Activated T-cell treated with anti-CD3 and anti-CD28 coated beads, Interleukin-2, amount 50 U/mL, for 24 hours (primary cell): Measurements from ENCODE around the gene JAKMIP2.
"Not testable (repeated sequence)": the region's sequence is repeated elsewhere in the genome, so short reads cannot be mapped to it uniquely, and the experiment has no call there.

Experiments used
- DNase-seq: peaks from one replicate; pipeline ENCODE4 v3.0.0-alpha.2; 2020
- H3K27ac Mint-ChIP-seq: 2 replicates; pipeline ENCODE4 v1.8.0; 2020; ENCODE audit warnings: mild to moderate bottlenecking, mixed read lengths
- H3K27me3 Mint-ChIP-seq: 2 replicates; pipeline ENCODE4 v1.8.0; 2020; ENCODE audit warnings: mixed read lengths
- H3K36me3 Mint-ChIP-seq: 2 replicates; pipeline ENCODE4 v1.8.0; 2020; ENCODE audit warnings: low read depth, mixed read lengths
- H3K4me1 Mint-ChIP-seq: 2 replicates; pipeline ENCODE4 v1.8.0; 2020; ENCODE audit warnings: low read depth, mixed read lengths
- H3K4me3 Mint-ChIP-seq: 2 replicates; pipeline ENCODE4 v1.8.0; 2020; ENCODE audit warnings: mild to moderate bottlenecking, moderate library complexity, mixed read lengths
- H3K9me3 Mint-ChIP-seq: 2 replicates; pipeline ENCODE4 v1.8.0; 2020; ENCODE audit warnings: mixed read lengths

JAKMIP2 gene

DNA sequence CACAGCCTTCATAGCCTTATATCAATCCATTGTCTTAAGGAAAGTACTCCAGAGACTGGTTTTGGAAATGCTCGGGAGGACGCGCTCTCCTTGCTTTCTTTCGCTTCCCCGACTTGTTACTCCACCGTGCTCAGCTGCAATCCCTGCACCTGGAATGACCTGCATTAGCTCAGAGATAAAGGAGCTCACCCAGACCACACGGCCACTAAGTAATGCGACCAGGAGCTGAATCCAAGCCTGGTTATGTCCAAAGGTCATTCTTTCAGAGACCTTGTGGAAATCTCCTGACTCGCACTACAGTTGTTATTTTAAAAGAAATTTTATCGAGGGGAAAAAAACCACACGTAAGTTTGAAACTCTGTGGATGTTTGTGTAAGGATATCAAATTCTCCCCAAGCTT lies 137.3 kb downstream of the JAKMIP2 start:
- H3K27ac Mint-ChIP-seq: no peak overlapping the region
- no peaks in the 10 kb centered on the region for H3K27me3 Mint-ChIP-seq
- no peaks in the 10 kb centered on the region for H3K9me3 Mint-ChIP-seq
- no peak for DNase-seq
- peaks cover 15% of the 10 kb centered on the region for H3K36me3 Mint-ChIP-seq
- no peak overlapping the region for H3K4me3 Mint-ChIP-seq
- H3K4me1 Mint-ChIP-seq: no peaks in the 10 kb centered on the region

DNA sequence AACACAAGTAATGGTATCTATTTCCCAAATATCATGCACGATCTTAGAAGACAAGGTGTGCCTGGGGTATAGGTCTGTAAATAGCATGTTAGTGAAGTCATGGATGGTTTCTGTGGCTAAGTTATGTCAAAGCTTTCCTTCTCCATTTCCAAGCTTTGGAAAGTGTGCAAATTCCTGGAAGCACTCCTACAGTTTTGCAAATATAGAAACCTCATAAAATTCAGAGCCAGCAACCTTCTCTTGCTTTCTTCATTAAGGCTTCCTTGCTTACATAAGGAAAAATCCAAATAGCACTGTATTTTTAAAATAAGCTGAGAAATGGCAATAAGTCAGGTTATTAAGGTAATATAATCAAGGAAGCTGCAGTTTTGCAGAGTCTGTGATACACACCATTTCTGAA lies 138.1 kb downstream of the JAKMIP2 start:
- peaks cover 14% of the 10 kb centered on the region for H3K36me3 Mint-ChIP-seq
- no peak overlapping the region for H3K4me3 Mint-ChIP-seq
- H3K4me1 Mint-ChIP-seq: no peaks in the 10 kb centered on the region
- H3K9me3 Mint-ChIP-seq: no peaks in the 10 kb centered on the region
- no peak overlapping the region for H3K27ac Mint-ChIP-seq
- DNase-seq: no peak
- H3K27me3 Mint-ChIP-seq: no peaks in the 10 kb centered on the region

DNA sequence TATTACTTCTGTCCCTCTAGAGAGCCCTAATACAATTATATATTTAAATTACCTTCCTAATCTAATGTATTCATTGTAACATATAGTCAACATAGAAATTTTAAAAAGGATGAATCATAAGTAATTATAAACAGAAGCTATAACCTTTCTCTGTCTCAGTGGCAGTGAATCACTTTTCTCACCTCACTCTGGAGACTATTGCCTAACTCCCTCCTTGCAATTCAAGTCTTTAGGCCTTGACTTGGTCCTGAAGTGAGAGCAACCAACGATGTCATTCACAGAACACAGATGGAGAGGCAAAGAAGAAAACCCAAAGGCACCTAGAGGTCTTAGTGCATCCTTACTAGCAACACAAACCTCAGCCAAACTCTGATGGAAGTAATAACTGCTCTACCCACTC lies 139.4 kb downstream of the JAKMIP2 start:
- Mint-ChIP-seq H3K27ac (no peak overlapping the region), H3K9me3 (no peaks in the 10 kb centered on the region), H3K4me3 (no peak overlapping the region), H3K4me1 (no peaks in the 10 kb centered on the region), H3K27me3 (no peaks in the 10 kb centered on the region), H3K36me3 (peaks cover 14% of the 10 kb centered on the region)
- no peak for DNase-seq

DNA sequence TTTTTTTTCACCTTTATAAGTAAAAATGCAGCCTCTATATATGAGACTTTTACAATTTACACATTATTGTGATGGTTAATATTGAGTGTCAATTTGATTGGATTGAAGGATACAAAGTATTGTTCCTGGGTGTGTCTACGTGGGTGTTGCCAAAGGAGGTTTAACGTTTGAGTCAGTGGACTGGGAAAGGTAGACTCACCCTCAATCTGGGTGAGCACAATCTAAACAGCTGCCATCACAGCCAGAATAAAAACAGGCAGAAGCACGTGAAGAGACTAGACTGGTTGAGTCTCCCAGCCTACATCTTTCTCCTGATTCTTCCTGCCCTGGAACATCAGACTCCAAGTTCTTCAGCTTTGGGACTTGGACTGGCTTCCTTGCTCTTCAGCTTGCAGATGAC lies 139.9 kb downstream of the JAKMIP2 start:
- Mint-ChIP-seq H3K4me3 (no peak overlapping the region), H3K4me1 (no peaks in the 10 kb centered on the region), H3K36me3 (peaks cover 14% of the 10 kb centered on the region), H3K27ac (no peak overlapping the region), H3K27me3 (no peaks in the 10 kb centered on the region), H3K9me3 (no peaks in the 10 kb centered on the region)
- DNase-seq: no peak

DNA sequence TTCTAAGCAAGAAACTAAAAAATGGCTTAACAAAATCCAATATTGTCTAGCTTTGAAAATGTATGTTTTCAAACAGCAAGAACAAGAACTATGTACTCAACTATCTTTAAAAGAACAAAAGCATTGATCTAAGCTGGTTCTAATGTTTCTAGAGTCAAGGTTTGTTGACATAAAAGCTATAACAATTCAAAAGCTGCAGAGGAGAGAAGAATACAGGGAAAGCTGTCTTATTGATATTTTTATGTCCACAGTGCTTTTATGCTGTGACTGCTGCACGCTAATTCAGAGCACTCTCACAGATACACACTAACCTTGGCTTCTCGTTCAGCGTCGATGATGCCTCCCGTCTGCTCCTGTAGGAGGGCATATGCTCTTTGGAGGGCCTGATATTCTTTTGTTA lies 143.2 kb downstream of the JAKMIP2 start:
- no peak overlapping the region for H3K4me3 Mint-ChIP-seq
- no peak overlapping the region for H3K27ac Mint-ChIP-seq
- no peaks in the 10 kb centered on the region for H3K4me1 Mint-ChIP-seq
- DNase-seq: no peak
- peaks cover 9% of the 10 kb centered on the region for H3K36me3 Mint-ChIP-seq
- H3K27me3 Mint-ChIP-seq: no peaks in the 10 kb centered on the region
- H3K9me3 Mint-ChIP-seq: no peaks in the 10 kb centered on the region

DNA sequence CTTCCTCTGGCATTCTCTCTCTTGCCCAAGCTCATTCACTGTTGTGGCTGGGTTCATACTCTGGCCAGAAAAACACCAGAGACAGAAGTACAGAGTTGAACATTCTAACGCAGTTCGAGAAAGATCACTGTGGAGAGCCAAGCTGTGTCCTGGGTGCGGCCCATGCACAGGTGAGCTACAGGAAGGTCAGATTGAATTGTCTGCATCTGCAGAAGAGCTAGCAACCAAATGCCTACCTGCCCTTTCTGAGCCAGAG lies 145.9 kb downstream of the JAKMIP2 start:
- H3K27ac Mint-ChIP-seq: no peak overlapping the region
- no peaks in the 10 kb centered on the region for H3K4me1 Mint-ChIP-seq
- no peaks in the 10 kb centered on the region for H3K36me3 Mint-ChIP-seq
- no peak overlapping the region for H3K4me3 Mint-ChIP-seq
- no peaks in the 10 kb centered on the region for H3K9me3 Mint-ChIP-seq
- no peak for DNase-seq
- H3K27me3 Mint-ChIP-seq: no peaks in the 10 kb centered on the region

DNA sequence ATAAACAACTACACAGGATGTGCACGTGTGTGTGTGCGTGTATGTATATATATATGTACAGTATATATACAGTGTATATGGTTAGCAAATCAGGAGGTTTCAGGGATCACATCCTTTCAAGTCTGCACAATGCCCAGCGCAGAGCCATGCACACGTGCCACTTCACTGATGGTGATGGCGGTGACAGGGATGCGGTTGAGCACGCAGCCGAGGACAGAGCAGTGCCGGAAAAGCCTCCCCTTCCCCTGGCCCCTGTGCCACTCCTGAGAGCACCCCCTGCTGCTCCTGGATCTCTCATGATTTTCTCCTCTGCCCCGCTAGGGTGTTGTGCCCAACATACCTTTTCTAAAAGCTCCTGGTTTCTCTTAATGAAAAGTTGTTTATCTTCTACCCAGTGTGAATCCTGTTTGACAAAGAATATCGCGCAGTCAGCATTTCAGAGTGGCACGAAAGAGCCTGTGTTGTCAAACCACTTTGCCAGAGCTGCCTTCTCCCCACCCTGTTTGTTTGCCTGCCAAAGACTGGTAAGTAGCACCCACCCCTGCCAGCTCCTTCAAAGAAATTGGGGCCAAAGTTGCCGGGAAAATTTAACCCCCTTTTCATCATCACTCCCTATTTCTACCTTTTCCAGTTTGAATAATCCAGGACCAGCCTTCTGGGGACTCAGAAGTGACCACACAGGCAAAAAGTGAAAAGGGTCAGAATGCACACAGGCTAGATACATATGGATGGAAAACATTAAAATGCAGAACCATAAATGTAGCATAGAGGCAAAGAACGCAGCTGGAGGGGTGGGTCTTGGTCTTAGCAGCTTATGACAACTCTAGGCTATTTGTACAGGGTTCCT lies 146.4 kb downstream of the JAKMIP2 start:
- Mint-ChIP-seq H3K4me3 (no peak overlapping the region), H3K27ac (no peak overlapping the region), H3K27me3 (no peaks in the 10 kb centered on the region), H3K4me1 (no peaks in the 10 kb centered on the region), H3K36me3 (no peaks in the 10 kb centered on the region), H3K9me3 (no peaks in the 10 kb centered on the region)
- no peak for DNase-seq

DNA sequence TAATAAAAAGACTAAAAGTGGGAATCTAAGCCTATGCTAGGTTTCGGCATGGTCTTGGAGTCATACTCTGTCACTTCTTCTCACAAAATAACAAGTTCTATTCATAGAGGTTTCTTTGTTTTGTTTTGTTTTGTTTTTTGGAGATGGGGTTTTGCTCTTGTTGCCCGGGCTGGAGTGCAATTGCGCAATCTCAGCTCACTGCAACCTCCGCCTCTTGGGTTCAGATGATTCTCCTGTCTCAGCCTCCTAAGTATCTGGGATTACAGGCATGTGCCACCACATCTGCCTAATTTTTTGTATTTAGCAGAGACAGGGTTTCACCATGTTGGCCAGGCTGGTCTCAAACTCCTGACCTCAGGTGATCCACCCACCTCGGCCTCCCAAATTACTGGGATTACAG lies 147.1 kb downstream of the JAKMIP2 start:
- not testable (repeated sequence) for DNase-seq, H3K9me3 Mint-ChIP-seq, H3K27ac Mint-ChIP-seq, H3K36me3 Mint-ChIP-seq, H3K4me3 Mint-ChIP-seq, H3K27me3 Mint-ChIP-seq, H3K4me1 Mint-ChIP-seq

DNA sequence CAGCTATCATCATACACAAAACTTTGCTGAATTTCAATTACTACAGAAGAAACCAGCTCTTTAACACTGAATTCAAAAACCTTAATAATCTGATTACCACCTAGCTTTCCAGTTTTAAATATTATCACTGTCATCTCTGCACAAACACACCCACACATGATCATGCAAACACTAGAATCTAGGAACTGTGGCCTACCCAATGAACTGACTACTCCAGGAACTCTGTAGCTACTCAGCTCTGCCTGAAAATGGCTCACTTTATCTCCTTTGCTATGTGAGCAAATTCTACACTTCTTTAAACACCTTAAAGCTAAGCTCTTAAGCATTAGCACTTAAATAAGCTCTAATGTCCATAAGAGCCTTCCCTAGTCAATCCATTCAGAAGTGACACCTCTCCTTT lies 149.4 kb downstream of the JAKMIP2 start:
- H3K4me3 Mint-ChIP-seq: no peak overlapping the region
- no peaks in the 10 kb centered on the region for H3K9me3 Mint-ChIP-seq
- no peak for DNase-seq
- H3K27ac Mint-ChIP-seq: no peak overlapping the region
- H3K4me1 Mint-ChIP-seq: no peaks in the 10 kb centered on the region
- H3K36me3 Mint-ChIP-seq: no peaks in the 10 kb centered on the region
- no peaks in the 10 kb centered on the region for H3K27me3 Mint-ChIP-seq

DNA sequence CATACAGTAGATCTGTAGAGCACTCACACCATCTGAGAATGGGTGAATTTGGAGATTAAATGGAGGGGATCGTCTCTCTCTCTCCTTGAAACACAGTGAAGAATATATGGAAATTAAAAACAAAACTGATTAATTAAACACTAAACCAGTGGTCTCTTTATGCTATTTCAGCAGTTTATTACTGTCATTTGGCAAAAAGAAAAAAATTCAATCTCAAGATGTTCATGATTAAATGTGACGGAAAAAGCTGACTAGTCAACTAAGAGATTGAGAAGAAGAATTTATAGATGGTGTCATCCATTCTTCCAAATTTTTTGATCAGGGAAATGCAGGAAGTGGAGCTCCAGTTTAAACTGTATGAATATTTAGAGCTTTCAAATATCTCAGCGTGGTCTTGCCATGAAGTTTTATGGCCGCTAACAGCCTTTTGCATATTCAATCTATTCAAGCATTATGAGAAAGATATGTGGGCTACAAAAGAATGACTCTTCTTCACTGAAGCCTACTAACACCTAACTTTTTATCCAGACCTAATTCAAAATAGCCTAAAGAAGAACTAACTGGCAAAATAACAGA lies 151.0 kb downstream of the JAKMIP2 start:
- H3K27ac Mint-ChIP-seq: no peak overlapping the region
- DNase-seq: no peak
- no peaks in the 10 kb centered on the region for H3K27me3 Mint-ChIP-seq
- H3K36me3 Mint-ChIP-seq: no peaks in the 10 kb centered on the region
- no peak overlapping the region for H3K4me3 Mint-ChIP-seq
- no peaks in the 10 kb centered on the region for H3K9me3 Mint-ChIP-seq
- H3K4me1 Mint-ChIP-seq: no peaks in the 10 kb centered on the region

DNA sequence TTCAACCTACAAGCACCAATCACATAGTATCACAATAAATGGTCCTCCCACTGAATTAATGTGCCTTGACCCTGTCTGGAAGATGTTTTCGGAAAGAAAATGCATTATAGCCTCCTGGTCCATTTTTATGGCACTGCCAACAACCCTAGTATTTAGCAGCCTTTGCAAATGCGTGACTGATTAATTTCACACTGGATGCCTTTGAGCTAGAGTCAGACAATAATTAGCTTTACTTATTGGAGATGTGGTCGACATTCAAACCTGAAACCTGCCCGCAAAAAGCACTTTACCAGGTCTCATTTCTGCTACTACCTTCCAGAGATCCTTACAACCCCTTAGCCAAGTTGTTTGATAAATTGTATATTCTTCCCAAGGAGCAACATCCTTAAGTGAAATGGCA lies 153.3 kb downstream of the JAKMIP2 start:
- no peak for DNase-seq
- Mint-ChIP-seq H3K9me3 (no peaks in the 10 kb centered on the region), H3K4me1 (no peaks in the 10 kb centered on the region), H3K27ac (no peak overlapping the region), H3K36me3 (no peaks in the 10 kb centered on the region), H3K27me3 (no peaks in the 10 kb centered on the region), H3K4me3 (no peak overlapping the region)

DNA sequence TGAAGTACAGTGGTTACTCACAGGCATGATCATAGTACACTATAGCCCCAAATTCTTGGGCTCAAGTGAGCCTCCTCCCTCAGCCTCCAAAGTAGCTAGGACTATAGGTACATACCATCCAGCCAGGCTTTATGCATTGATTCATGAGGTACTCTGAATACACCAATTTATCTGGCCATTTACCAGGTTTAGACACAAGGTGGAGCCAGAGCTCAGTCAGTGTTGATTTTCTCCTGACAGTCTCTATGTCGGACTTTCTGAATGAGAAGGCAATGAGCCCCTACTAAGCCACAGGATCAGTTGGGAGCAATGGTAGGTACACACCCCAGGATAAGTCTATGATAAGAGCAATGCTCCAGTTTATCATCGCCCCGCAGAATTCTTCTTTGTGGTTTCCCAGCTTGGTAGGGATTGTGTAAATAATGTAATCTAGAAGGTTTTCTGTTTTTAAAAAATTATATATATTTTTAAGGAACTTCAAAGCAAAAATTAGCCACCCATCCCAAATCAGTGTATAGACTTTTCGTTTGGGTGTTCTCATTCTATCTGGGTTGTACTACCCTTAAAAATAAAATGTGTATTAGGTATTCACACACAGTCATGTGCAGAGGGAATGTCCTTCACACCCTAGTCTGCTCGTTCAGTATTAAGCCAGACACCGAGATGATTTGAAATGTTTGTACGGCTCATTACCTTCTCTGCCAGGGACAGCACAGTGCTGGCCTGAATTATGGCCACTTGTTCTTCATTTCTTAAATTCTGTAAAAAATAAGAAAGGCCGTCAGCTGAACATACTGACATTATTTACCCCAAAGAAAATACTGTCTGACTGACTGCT lies 154.3 kb downstream of the JAKMIP2 start:
- DNase-seq: peak; percentile 37
- no peaks in the 10 kb centered on the region for H3K9me3 Mint-ChIP-seq
- no peaks in the 10 kb centered on the region for H3K27me3 Mint-ChIP-seq
- no peaks in the 10 kb centered on the region for H3K4me1 Mint-ChIP-seq
- H3K27ac Mint-ChIP-seq: no peak overlapping the region
- H3K4me3 Mint-ChIP-seq: no peak overlapping the region
- H3K36me3 Mint-ChIP-seq: no peaks in the 10 kb centered on the region

DNA sequence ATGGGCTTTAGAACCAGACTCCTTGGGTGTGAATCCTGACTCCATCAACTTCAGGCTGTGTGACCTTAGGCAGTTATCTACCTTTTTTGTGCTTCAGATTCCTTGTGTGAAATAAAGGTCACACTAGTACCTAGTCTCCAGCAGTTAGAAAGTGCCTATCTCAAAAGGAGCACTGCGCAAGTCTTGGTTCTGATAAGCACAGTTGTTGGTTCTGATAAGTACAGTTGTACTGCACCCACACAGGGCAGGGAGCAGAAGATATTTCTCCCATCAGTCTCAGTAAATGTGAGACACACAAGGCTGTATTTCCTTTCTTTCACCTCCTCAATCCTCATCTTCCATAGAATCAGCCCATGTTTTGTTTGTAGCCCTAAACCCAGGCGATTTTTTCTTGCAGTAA lies 156.1 kb downstream of the JAKMIP2 start:
- Mint-ChIP-seq H3K9me3 (no peaks in the 10 kb centered on the region), H3K4me3 (no peak overlapping the region), H3K36me3 (peaks cover 2% of the 10 kb centered on the region), H3K27ac (no peak overlapping the region), H3K27me3 (no peaks in the 10 kb centered on the region), H3K4me1 (no peaks in the 10 kb centered on the region)
- DNase-seq: no peak

DNA sequence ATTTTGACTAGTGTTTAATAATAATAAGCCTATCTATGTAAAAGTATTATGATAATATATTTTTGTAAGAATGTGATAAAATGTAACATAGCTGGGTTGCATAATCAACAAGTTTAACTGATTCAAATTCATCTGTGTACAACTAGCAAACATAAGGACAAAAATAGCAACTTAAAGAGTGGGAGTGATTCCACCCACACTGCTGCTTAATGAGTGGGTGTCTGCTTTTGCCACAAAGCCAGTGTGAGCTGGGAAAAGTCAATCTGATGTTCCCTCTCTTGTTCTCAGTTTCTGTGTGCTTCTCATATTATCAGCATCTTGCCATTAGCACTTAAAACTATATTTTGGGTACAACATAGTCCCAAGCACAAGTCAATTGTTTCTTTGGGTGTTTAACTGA lies 161.5 kb downstream of the JAKMIP2 start:
- DNase-seq: no peak
- Mint-ChIP-seq H3K4me1 (no peaks in the 10 kb centered on the region), H3K36me3 (peaks cover 12% of the 10 kb centered on the region), H3K4me3 (no peak overlapping the region), H3K27ac (no peak overlapping the region), H3K9me3 (no peaks in the 10 kb centered on the region), H3K27me3 (no peaks in the 10 kb centered on the region)

DNA sequence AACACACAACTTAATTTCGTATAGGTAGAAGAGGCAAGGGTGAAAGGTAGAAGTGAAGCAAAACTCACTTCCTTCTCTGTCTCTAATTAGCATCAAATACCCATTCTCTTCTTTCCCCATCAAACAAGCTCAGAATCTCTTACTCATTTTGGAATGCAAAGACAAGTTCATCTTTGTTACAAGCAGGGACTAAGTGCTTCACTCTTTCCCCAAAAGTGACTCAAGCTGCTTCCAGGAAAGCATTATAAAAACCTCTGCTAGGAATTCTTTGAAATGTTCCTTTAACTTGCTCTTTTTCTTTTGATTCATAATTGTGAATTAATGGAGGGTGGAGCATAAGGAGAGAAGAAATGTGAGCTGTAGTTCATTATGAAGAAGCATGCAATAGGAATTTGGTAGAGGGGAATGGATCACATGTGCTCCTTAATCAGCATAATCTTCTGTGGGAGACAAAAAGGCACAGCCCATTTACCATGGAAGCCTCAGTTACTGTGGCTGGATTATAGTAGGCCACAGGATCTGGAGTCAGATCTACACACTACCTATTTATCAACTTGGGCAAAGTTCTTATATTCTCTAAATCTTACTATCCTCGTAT lies 163.1 kb downstream of the JAKMIP2 start:
- DNase-seq: no peak
- H3K27me3 Mint-ChIP-seq: no peaks in the 10 kb centered on the region
- no peaks in the 10 kb centered on the region for H3K9me3 Mint-ChIP-seq
- no peak overlapping the region for H3K27ac Mint-ChIP-seq
- no peak overlapping the region for H3K4me3 Mint-ChIP-seq
- peaks cover 15% of the 10 kb centered on the region for H3K36me3 Mint-ChIP-seq
- no peaks in the 10 kb centered on the region for H3K4me1 Mint-ChIP-seq
